Activated naive CD4-positive, alpha-beta T cell (primary cell): ENCODE measurements around the gene ARL2.
"Not testable (repeated sequence)": the region's sequence is repeated elsewhere in the genome, so short reads cannot be mapped to it uniquely, and the experiment has no call there.

Experiments
- DNase-seq, 4 experiments: peaks; one replicate each; lab custom pipeline; 2025; lab: John Stamatoyannopoulos, UW

ARL2 gene

GRCh38 chr11:65008016-65008415 lies 5.9 kb upstream of the ARL2 start:
- no peak for DNase-seq

GRCh38 chr11:65008873-65009272 lies 5.1 kb upstream of the ARL2 start:
- no peak for DNase-seq

GRCh38 chr11:65013130-65013887 lies 651 bp upstream of the ARL2 start:
- peak; percentile 80 to 85 (median 82) for DNase-seq

GRCh38 chr11:65014726-65015227 lies 817 bp downstream of the ARL2 start:
- no peak for DNase-seq

- DNase-seq: no peak
Measured at GRCh38 chr11:65016705-65017104, 2.7 kb downstream of the ARL2 start.

GRCh38 chr11:65017937-65018336 lies 4.0 kb downstream of the ARL2 start:
- DNase-seq: no peak

GRCh38 chr11:65019824-65020223 lies 5.9 kb downstream of the ARL2 start:
- no peak for DNase-seq

- no peak for DNase-seq
Measured at GRCh38 chr11:65021003-65021402, 7.0 kb downstream of the ARL2 start.

- no peak for DNase-seq
Measured at GRCh38 chr11:65021509-65021908, 7.5 kb downstream of the ARL2 start.

- not testable (repeated sequence) for DNase-seq
Measured at GRCh38 chr11:65023502-65023901, 9.5 kb downstream of the ARL2 start.

- no peak for DNase-seq
Measured at GRCh38 chr11:65026810-65027209, 12.8 kb downstream of the ARL2 start.

GRCh38 chr11:65027213-65028067 lies 13.5 kb downstream of the ARL2 start, which contains the start of gene SNX15:
Gene SNX15, plus strand, starts transcription at chr11:65027439. Its CDS starts 99 bp downstream, at chr11:65027538.
- peak; percentile 59 to 76 (median 76) for DNase-seq

- no peak for DNase-seq
Measured at GRCh38 chr11:65032216-65032615, 18.3 kb downstream of the ARL2 start.

- DNase-seq: no peak
Measured at GRCh38 chr11:65034423-65034822, 20.5 kb downstream of the ARL2 start.

- no peak for DNase-seq
Measured at GRCh38 chr11:65035579-65035978, 21.6 kb downstream of the ARL2 start.

GRCh38 chr11:65036931-65037330 lies 23.0 kb downstream of the ARL2 start:
- no peak for DNase-seq

GRCh38 chr11:65040520-65040846 lies 26.5 kb downstream of the ARL2 start:
- DNase-seq: no peak

GRCh38 chr11:65040847-65041622 lies 27.1 kb downstream of the ARL2 start, which contains the start of gene SAC3D1:
Gene SAC3D1, plus strand, starts transcription at chr11:65041210. Its CDS starts 83 bp downstream, at chr11:65041293.
- peak; percentile 60 to 81 (median 78) for DNase-seq

- no peak for DNase-seq
Measured at GRCh38 chr11:65042891-65043290, 28.9 kb downstream of the ARL2 start.

- DNase-seq: no peak
Measured at GRCh38 chr11:65043881-65044501, 30.0 kb downstream of the ARL2 start.

- DNase-seq: no peak
Measured at GRCh38 chr11:65045061-65045460, 31.1 kb downstream of the ARL2 start.

- DNase-seq: no peak
Measured at GRCh38 chr11:65045728-65046127, 31.8 kb downstream of the ARL2 start.
